DOHH2 (cell line): ENCODE measurements around the gene SEPTIN1.

ENCODE experiments used
- EZH2phosphoT487 ChIP-seq: fragments of 200-600 bp; sonication (generic); IDR thresholded peaks from 2 replicates; pipeline ENCODE4 v1.6.1; 2017; ENCODE audit warnings: borderline replicate concordance, mild to moderate bottlenecking, antibody characterized with exemption, low read length, moderate library complexity, mixed read lengths
- TF ChIP-seq, protein P1 (sequence below): fragments of 200-600 bp; sonication (generic); IDR thresholded peaks from one replicate; pipeline ENCODE4 v1.5.1; 2014; ENCODE audit warnings: antibody characterized with exemption, mild to moderate bottlenecking, low read depth, low read length; ENCODE audit not compliant: poor library complexity, severe bottlenecking

GRCh38 chr16:30397776-30398660 lies 15.7 kb upstream of the SEPTIN1 start:
- TF ChIP-seq, protein P1, sequence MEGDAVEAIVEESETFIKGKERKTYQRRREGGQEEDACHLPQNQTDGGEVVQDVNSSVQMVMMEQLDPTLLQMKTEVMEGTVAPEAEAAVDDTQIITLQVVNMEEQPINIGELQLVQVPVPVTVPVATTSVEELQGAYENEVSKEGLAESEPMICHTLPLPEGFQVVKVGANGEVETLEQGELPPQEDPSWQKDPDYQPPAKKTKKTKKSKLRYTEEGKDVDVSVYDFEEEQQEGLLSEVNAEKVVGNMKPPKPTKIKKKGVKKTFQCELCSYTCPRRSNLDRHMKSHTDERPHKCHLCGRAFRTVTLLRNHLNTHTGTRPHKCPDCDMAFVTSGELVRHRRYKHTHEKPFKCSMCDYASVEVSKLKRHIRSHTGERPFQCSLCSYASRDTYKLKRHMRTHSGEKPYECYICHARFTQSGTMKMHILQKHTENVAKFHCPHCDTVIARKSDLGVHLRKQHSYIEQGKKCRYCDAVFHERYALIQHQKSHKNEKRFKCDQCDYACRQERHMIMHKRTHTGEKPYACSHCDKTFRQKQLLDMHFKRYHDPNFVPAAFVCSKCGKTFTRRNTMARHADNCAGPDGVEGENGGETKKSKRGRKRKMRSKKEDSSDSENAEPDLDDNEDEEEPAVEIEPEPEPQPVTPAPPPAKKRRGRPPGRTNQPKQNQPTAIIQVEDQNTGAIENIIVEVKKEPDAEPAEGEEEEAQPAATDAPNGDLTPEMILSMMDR, result no peak
- no peak for TF ChIP-seq EZH2phosphoT487
